Coronary artery (tissue), 2 donors: Measurements from ENCODE around the gene OLFM1.

Experiments
- DNase-seq: peaks from one replicate; pipeline ENCODE4 v3.0.0-alpha.2; 2017; ENCODE audit warnings: low spot score
- H3K27ac ChIP-seq, 2 donors: fragments of 200-600 bp; sonication (generic); one replicate each; pipeline ENCODE4 v1.5.1; 2016 to 2019
- H3K4me3 ChIP-seq: fragments of 200-600 bp; sonication (generic); 2 replicates; pipeline ENCODE4 v1.5.1; 2016; ENCODE audit warnings: mild to moderate bottlenecking, moderate library complexity
- TF ChIP-seq, protein P1 (sequence below): fragments of 200-600 bp; sonication (generic); IDR thresholded peaks from one replicate; pipeline ENCODE4 v1.5.1; 2019; ENCODE audit warnings: antibody characterized with exemption

OLFM1 gene

DNA sequence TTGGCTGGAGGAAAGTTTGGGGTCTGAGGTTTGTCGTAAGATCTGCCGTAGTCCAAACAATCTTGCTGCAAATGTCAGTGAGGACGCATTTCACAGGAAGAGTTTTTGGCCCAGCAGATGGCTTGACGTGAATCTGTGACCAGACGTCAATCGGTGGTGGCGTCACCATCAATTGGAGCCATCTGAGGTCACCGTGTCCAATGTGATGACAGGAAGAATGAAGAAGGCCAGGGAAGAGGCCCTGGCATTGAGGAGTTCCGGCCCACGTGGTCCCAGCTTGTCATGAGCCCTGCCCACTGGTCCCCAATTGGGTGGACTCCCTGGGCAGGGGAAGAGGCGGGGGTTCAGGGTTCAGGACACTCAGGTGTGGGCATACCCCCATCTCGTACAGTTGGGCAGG, 79.9 kb downstream of the OLFM1 start:
- Histone ChIP-seq H3K4me3 (no peak overlapping the region), H3K27ac (no peak overlapping the region)
- TF ChIP-seq, protein P1, sequence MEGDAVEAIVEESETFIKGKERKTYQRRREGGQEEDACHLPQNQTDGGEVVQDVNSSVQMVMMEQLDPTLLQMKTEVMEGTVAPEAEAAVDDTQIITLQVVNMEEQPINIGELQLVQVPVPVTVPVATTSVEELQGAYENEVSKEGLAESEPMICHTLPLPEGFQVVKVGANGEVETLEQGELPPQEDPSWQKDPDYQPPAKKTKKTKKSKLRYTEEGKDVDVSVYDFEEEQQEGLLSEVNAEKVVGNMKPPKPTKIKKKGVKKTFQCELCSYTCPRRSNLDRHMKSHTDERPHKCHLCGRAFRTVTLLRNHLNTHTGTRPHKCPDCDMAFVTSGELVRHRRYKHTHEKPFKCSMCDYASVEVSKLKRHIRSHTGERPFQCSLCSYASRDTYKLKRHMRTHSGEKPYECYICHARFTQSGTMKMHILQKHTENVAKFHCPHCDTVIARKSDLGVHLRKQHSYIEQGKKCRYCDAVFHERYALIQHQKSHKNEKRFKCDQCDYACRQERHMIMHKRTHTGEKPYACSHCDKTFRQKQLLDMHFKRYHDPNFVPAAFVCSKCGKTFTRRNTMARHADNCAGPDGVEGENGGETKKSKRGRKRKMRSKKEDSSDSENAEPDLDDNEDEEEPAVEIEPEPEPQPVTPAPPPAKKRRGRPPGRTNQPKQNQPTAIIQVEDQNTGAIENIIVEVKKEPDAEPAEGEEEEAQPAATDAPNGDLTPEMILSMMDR = no peak
- DNase-seq = no peak

GRCh38 chr9:135167849-135168655, 80.6 kb downstream of the OLFM1 start:
- Histone ChIP-seq H3K4me3 (no peak overlapping the region), H3K27ac (no peak overlapping the region)
- TF ChIP-seq, protein P1 = no peak
- DNase-seq = no peak

GRCh38 chr9:135169709-135170226, 82.3 kb downstream of the OLFM1 start:
- DNase-seq = no peak

GRCh38 chr9:135170535-135170934, 83.1 kb downstream of the OLFM1 start:
- no peak overlapping the region for H3K27ac ChIP-seq
- DNase-seq = no peak
- H3K4me3 ChIP-seq = no peak overlapping the region
- TF ChIP-seq, protein P1 = no peak

More at GRCh38 chr9:135169709-135170226, 82.3 kb downstream of the OLFM1 start:
- Histone ChIP-seq H3K4me3 (no peak overlapping the region), H3K27ac (no peak overlapping the region)
- TF ChIP-seq, protein P1 = no peak
